Neural cell (in vitro differentiated cells): Measurements from ENCODE around the gene TIMM23. TPM values are rescaled to one million over a fixed set of nuclear protein-coding genes. Genes with fewer than 3 reads are reported as not detected.

ENCODE experiments used
- H2AFZ ChIP-seq: fragments of 200-600, 300-800 bp; sonication (generic), shearing (Covaris generic); 2 replicates; pipeline ENCODE4 v1.6.0; 2014; ENCODE audit warnings: low read depth, mild to moderate bottlenecking, antibody characterized with exemption, low read length, moderate library complexity
- H3F3A ChIP-seq: fragments of 200-600 bp; shearing (Covaris generic); 2 replicates; pipeline ENCODE4 v1.6.1; 2016; ENCODE audit warnings: mild to moderate bottlenecking, moderate library complexity, mixed read lengths, antibody characterized with exemption, low read length; ENCODE audit not compliant: insufficient read depth, poor library complexity, severe bottlenecking
- H3K27ac ChIP-seq: fragments of 200-600, 300-800 bp; sonication (generic), shearing (Covaris generic); 2 replicates; pipeline ENCODE4 v1.5.1; 2014; ENCODE audit warnings: mild to moderate bottlenecking, low read length, moderate library complexity
- H3K27me3 ChIP-seq: fragments of 300-800, 200-600 bp; sonication (generic), shearing (Covaris generic); 2 replicates; pipeline ENCODE4 v1.6.0; 2014; ENCODE audit warnings: mild to moderate bottlenecking, low read depth, low read length, moderate library complexity; ENCODE audit not compliant: insufficient read depth
- H3K36me3 ChIP-seq: fragments of 300-800, 200-600 bp; sonication (generic), shearing (Covaris generic); 2 replicates; pipeline ENCODE4 v1.5.1; 2014; ENCODE audit warnings: mild to moderate bottlenecking, antibody characterized with exemption, low read length, moderate library complexity; ENCODE audit not compliant: insufficient read depth
- H3K4me2 ChIP-seq: fragments of 300-800, 200-600 bp; sonication (generic), shearing (Covaris generic); 2 replicates; pipeline ENCODE4 v1.6.0; 2014; ENCODE audit warnings: mild to moderate bottlenecking, low read length
- H3K4me3 ChIP-seq: fragments of 300-800, 200-600 bp; sonication (generic), shearing (Covaris generic); 2 replicates; pipeline ENCODE4 v1.5.1; 2014; ENCODE audit warnings: mild to moderate bottlenecking, low read length, moderate library complexity
- H3K79me2 ChIP-seq: fragments of 200-600 bp; shearing (Covaris generic); replicated peaks from 2 replicates; pipeline ENCODE4 v1.6.0; 2014; ENCODE audit warnings: mild to moderate bottlenecking, low read length, moderate library complexity; ENCODE audit not compliant: insufficient read depth
- H3K9ac ChIP-seq: fragments of 300-800, 200-600 bp; sonication (generic), shearing (Covaris generic); 2 replicates; pipeline ENCODE4 v1.6.1; 2016; ENCODE audit warnings: mild to moderate bottlenecking, low read length, mixed read lengths
- H3K9me2 ChIP-seq: fragments of 200-600 bp; shearing (Covaris generic); 2 replicates; pipeline ENCODE4 v1.6.1; 2016; ENCODE audit warnings: mild to moderate bottlenecking, low read length, mixed read lengths; ENCODE audit not compliant: insufficient read depth
- H3K9me3 ChIP-seq: fragments of 200-600, 300-800 bp; sonication (generic), shearing (Covaris generic); 2 replicates; pipeline ENCODE4 v1.6.1; 2016; ENCODE audit warnings: mild to moderate bottlenecking, mixed run types, low read length, moderate library complexity, mixed read lengths
- H4K20me1 ChIP-seq: fragments of 200-600 bp; shearing (Covaris generic); 2 replicates; pipeline ENCODE4 v1.6.1; 2016; ENCODE audit warnings: mild to moderate bottlenecking, mixed run types; ENCODE audit not compliant: insufficient read depth
- CTCF ChIP-seq: fragments of 450-650 bp; IDR thresholded peaks from 2 replicates; pipeline ENCODE4 v1.5.1; 2014; ENCODE audit warnings: antibody characterized with exemption, mild to moderate bottlenecking, moderate library complexity; ENCODE audit not compliant: poor library complexity, severe bottlenecking
- EP300 ChIP-seq: fragments of 450-650 bp; conservative IDR thresholded peaks from 2 replicates; pipeline ENCODE4 v1.6.1; 2014; ENCODE audit warnings: antibody characterized with exemption, mild to moderate bottlenecking, moderate library complexity; ENCODE audit not compliant: poor library complexity, severe bottlenecking
- EZH2 ChIP-seq: fragments of 200-600, 300-800 bp; shearing (Covaris generic), sonication (generic); IDR thresholded peaks from 2 replicates; pipeline ENCODE4 v1.6.1; 2014; ENCODE audit warnings: antibody characterized with exemption, low read length, borderline replicate concordance, mild to moderate bottlenecking; ENCODE audit not compliant: insufficient read depth, poor library complexity, severe bottlenecking
- MXI1 ChIP-seq: fragments of 450-650 bp; conservative IDR thresholded peaks from 2 replicates; pipeline ENCODE4 v1.6.1; 2014; ENCODE audit warnings: antibody characterized with exemption, mild to moderate bottlenecking; ENCODE audit not compliant: poor library complexity, severe bottlenecking
- POLR2AphosphoS5 ChIP-seq: IDR thresholded peaks from 2 replicates; pipeline ENCODE4 v1.6.1; 2012
- RAD21 ChIP-seq: fragments of 450-650 bp; conservative IDR thresholded peaks from 2 replicates; pipeline ENCODE4 v1.6.1; 2014; ENCODE audit warnings: antibody characterized with exemption, mild to moderate bottlenecking, moderate library complexity
- REST ChIP-seq: IDR thresholded peaks from 2 replicates; pipeline ENCODE4 v1.6.1; 2012; ENCODE audit warnings: borderline replicate concordance
- SMC3 ChIP-seq: fragments of 450-650 bp; conservative IDR thresholded peaks from 2 replicates; pipeline ENCODE4 v1.6.1; 2014; ENCODE audit warnings: antibody characterized with exemption, mild to moderate bottlenecking, moderate library complexity; ENCODE audit not compliant: poor library complexity
- TAF1 ChIP-seq: IDR thresholded peaks from 2 replicates; pipeline ENCODE4 v1.6.1; 2012; ENCODE audit warnings: low read depth
- polyA plus RNA-seq: library from polyadenylated mRNA; depleted of rRNA; stranded (reverse); fragments of >200 nt; gene quantifications from 2 replicates; pipeline ENCODE4 v1.2.3, GENCODE V29; 2014

Gene TIMM23
- polyA plus RNA-seq, 1 donor from 2014 or later = 67.0 TPM

GRCh38 chr10:46040004-46040403 is 67.7 kb downstream of the TIMM23 start:
- Histone ChIP-seq H3K27me3 (no peaks in the 10 kb centered on the region), H3K9me3 (no peaks in the 10 kb centered on the region), H3K36me3 (no peaks in the 10 kb centered on the region), H3K4me2 (no peak overlapping the region), H3K9ac (no peak overlapping the region), H3K79me2 (no peaks in the 10 kb centered on the region), H3F3A (no peaks in the 10 kb centered on the region), H4K20me1 (no peaks in the 10 kb centered on the region), H3K27ac (no peak overlapping the region), H2AFZ (no peak overlapping the region), H3K9me2 (no peaks in the 10 kb centered on the region), H3K4me3 (no peak overlapping the region)
- TF ChIP-seq EZH2 = no peak
- TF ChIP-seq SMC3 = no peak
- TF ChIP-seq REST = no peak
- TF ChIP-seq EP300 = no peak
- TF ChIP-seq MXI1 = no peak
- TF ChIP-seq RAD21 = no peak
- TF ChIP-seq CTCF = no peak
- TF ChIP-seq TAF1 = no peak
- no peak for TF ChIP-seq POLR2AphosphoS5

- Histone ChIP-seq H3K4me3 (no peak overlapping the region), H3F3A (no peaks in the 10 kb centered on the region), H3K4me2 (no peak overlapping the region), H3K27me3 (no peaks in the 10 kb centered on the region), H3K27ac (no peak overlapping the region), H3K9ac (no peak overlapping the region), H3K9me2 (no peaks in the 10 kb centered on the region), H2AFZ (no peak overlapping the region), H4K20me1 (no peaks in the 10 kb centered on the region), H3K36me3 (no peaks in the 10 kb centered on the region), H3K79me2 (no peaks in the 10 kb centered on the region), H3K9me3 (no peaks in the 10 kb centered on the region)
- no peak for TF ChIP-seq POLR2AphosphoS5
- no peak for TF ChIP-seq RAD21
- TF ChIP-seq TAF1 = no peak
These were observed 70.2 kb downstream of the TIMM23 start for GRCh38 chr10:46042527-46042926.

- Histone ChIP-seq H3K9me2 (no peaks in the 10 kb centered on the region), H3K27me3 (no peaks in the 10 kb centered on the region), H3F3A (no peaks in the 10 kb centered on the region), H3K9me3 (no peaks in the 10 kb centered on the region), H3K27ac (no peak within 1 kb of the TSS), H4K20me1 (no peaks in the 10 kb centered on the region), H3K4me3 (no peak within 1 kb of the TSS), H3K4me2 (no peak within 1 kb of the TSS), H2AFZ (no peak within 1 kb of the TSS), H3K36me3 (no peaks in the 10 kb centered on the region), H3K79me2 (no peaks in the 10 kb centered on the region), H3K9ac (no peak within 1 kb of the TSS)
- TF ChIP-seq CTCF = no peak
- TF ChIP-seq TAF1 = no peak
- TF ChIP-seq RAD21 = no peak
- TF ChIP-seq POLR2AphosphoS5 = no peak
- TF ChIP-seq MXI1 = no peak
- no peak for TF ChIP-seq EZH2
- no peak for TF ChIP-seq SMC3
- TF ChIP-seq REST = no peak
- TF ChIP-seq EP300 = no peak
These were observed 74.0 kb downstream of the TIMM23 start, which contains the start of gene MSMB for GRCh38 chr10:46046261-46046660. Gene MSMB, minus strand, starts transcription at chr10:46046269. Its CDS starts 32 bp downstream, at chr10:46046237.
